NCI-H748 (cell line): ENCODE data around the gene GRID2.

Source experiments
- DNase-seq: peaks from one replicate; lab custom pipeline; 2025; ENCODE audit not compliant: unreplicated experiment; lab: John Stamatoyannopoulos, UW

GRID2 gene

GRCh38 chr4:92677805-92678204 is 374.0 kb downstream of the GRID2 start:
- DNase-seq: no peak

- DNase-seq: no peak
Observed at GRCh38 chr4:92678292-92678691, 374.5 kb downstream of the GRID2 start.

GRCh38 chr4:92679149-92679548 is 375.4 kb downstream of the GRID2 start:
- no peak for DNase-seq

- no peak for DNase-seq
Observed at GRCh38 chr4:92714640-92715039, 410.9 kb downstream of the GRID2 start.

GRCh38 chr4:92733231-92733630 is 429.5 kb downstream of the GRID2 start:
- no peak for DNase-seq

- no peak for DNase-seq
Observed at GRCh38 chr4:92735025-92735665, 431.4 kb downstream of the GRID2 start.

GRCh38 chr4:92760433-92760832 is 456.7 kb downstream of the GRID2 start:
- no peak for DNase-seq

GRCh38 chr4:92776080-92776479 is 472.3 kb downstream of the GRID2 start:
- no peak for DNase-seq

GRCh38 chr4:92789741-92790140 is 486.0 kb downstream of the GRID2 start:
- DNase-seq: no peak

- no peak for DNase-seq
Observed at GRCh38 chr4:92791871-92792440, 488.2 kb downstream of the GRID2 start.

- no peak for DNase-seq
Observed at GRCh38 chr4:92809381-92809780, 505.6 kb downstream of the GRID2 start.

GRCh38 chr4:92812652-92813051 is 508.9 kb downstream of the GRID2 start:
- no peak for DNase-seq

GRCh38 chr4:92814677-92815076 is 510.9 kb downstream of the GRID2 start:
- DNase-seq: no peak

- no peak for DNase-seq
Observed at GRCh38 chr4:92825256-92825655, 521.5 kb downstream of the GRID2 start.

- DNase-seq: no peak
Observed at GRCh38 chr4:92825791-92826190, 522.0 kb downstream of the GRID2 start.

- DNase-seq: no peak
Observed at GRCh38 chr4:92830771-92831170, 527.0 kb downstream of the GRID2 start.

GRCh38 chr4:92840880-92841279 is 537.1 kb downstream of the GRID2 start:
- no peak for DNase-seq

- DNase-seq: no peak
Observed at GRCh38 chr4:92843784-92844183, 540.0 kb downstream of the GRID2 start.

GRCh38 chr4:92847026-92847425 is 543.3 kb downstream of the GRID2 start:
- DNase-seq: no peak

- DNase-seq: no peak
Observed at GRCh38 chr4:92862509-92862908, 558.7 kb downstream of the GRID2 start.

GRCh38 chr4:92864096-92864495 is 560.3 kb downstream of the GRID2 start:
- DNase-seq: no peak

GRCh38 chr4:92872604-92873003 is 568.8 kb downstream of the GRID2 start:
- no peak for DNase-seq

GRCh38 chr4:92885632-92886031 is 581.9 kb downstream of the GRID2 start:
- no peak for DNase-seq
